Naive thymus-derived CD4-positive, alpha-beta T cell (primary cell): Measurements from ENCODE around the gene PLPP3. TPM values are rescaled to one million over a fixed set of nuclear protein-coding genes. Genes with fewer than 3 reads are reported as not detected.

Experiments
- ATAC-seq: fragments of 150-1000 bp; cut with Tn5 transposase; 2 replicates; pipeline ENCODE4 v1.10.0; 2021; ENCODE audit warnings: mild to moderate bottlenecking, moderate library complexity
- CTCF ChIA-PET: fragments of 350-600 bp; sonication (Branson Sonifier 250); formaldehyde crosslinking; loops from one replicate; lab custom pipeline; 2021; ENCODE audit warnings: antibody characterized with exemption; lab: Charles Lee
- POLR2A ChIA-PET: fragments of 350-600 bp; sonication (Branson Sonifier 250); formaldehyde crosslinking; loops from one replicate; lab custom pipeline; 2021; ENCODE audit warnings: antibody characterized with exemption, inconsistent platforms; lab: Charles Lee
- DNase-seq, 9 donors: peaks; one replicate each; pipeline versions ENCODE4 v3.0.0 to v3.0.0-alpha.2; 2020 to 2022; ENCODE audit warnings: mixed read lengths in 1 of 9
- H3K27ac ChIP-seq: one replicate; pipeline ENCODE4 v1.7.0; 2013; ENCODE audit warnings: mild to moderate bottlenecking, low read depth, low read length, moderate library complexity
- H3K27me3 ChIP-seq, 2 donors: one replicate each; pipeline ENCODE4 v1.7.0; 2013; ENCODE audit warnings: low read length in 2 of 2, mild to moderate bottlenecking in 2 of 2, moderate library complexity in 2 of 2; ENCODE audit not compliant: control insufficient read depth in 2 of 2, insufficient read depth in 2 of 2
- H3K36me3 ChIP-seq, 3 experiments: 1 replicate in 2 of 3; 2 replicates in 1 of 3; pipeline ENCODE4 v1.7.0; 2013; ENCODE audit warnings: low read length in 3 of 3, mild to moderate bottlenecking in 3 of 3, moderate library complexity in 1 of 3; ENCODE audit not compliant: insufficient read depth in 3 of 3, control insufficient read depth in 2 of 3
- H3K4me1 ChIP-seq, 2 donors: one replicate each; pipeline ENCODE4 v1.7.0; 2013; ENCODE audit warnings: low read length in 2 of 2, mild to moderate bottlenecking in 2 of 2, moderate library complexity in 1 of 2; ENCODE audit not compliant: control insufficient read depth in 2 of 2, insufficient read depth in 2 of 2
- H3K4me3 ChIP-seq: 2 replicates; pipeline ENCODE4 v1.7.0; 2013; ENCODE audit warnings: mild to moderate bottlenecking, low read length
- H3K9me3 ChIP-seq, 3 experiments: 1 replicate in 2 of 3; 2 replicates in 1 of 3; pipeline ENCODE4 v1.7.0; 2013; ENCODE audit warnings: low read length in 3 of 3; ENCODE audit not compliant: control insufficient read depth in 2 of 3
- H3K27ac Mint-ChIP-seq, 9 donors: one replicate each; pipeline ENCODE4 v1.8.0; 2020 to 2022; ENCODE audit warnings: mixed read lengths in 9 of 9, mild to moderate bottlenecking in 8 of 9, moderate library complexity in 5 of 9, inconsistent platforms in 2 of 9
- H3K27me3 Mint-ChIP-seq, 5 donors: one replicate each; pipeline ENCODE4 v1.8.0; 2021 to 2022; ENCODE audit warnings: mixed read lengths in 5 of 5, mild to moderate bottlenecking in 1 of 5
- H3K36me3 Mint-ChIP-seq, 5 donors: one replicate each; pipeline ENCODE4 v1.8.0; 2020 to 2022; ENCODE audit warnings: mixed read lengths in 5 of 5, mild to moderate bottlenecking in 3 of 5, inconsistent platforms in 1 of 5
- H3K4me1 Mint-ChIP-seq, 7 donors: one replicate each; pipeline ENCODE4 v1.8.0; 2020 to 2022; ENCODE audit warnings: mixed read lengths in 7 of 7, mild to moderate bottlenecking in 3 of 7, inconsistent platforms in 1 of 7
- H3K4me3 Mint-ChIP-seq, 10 donors: one replicate each; pipeline ENCODE4 v1.8.0; 2020 to 2022; ENCODE audit warnings: mild to moderate bottlenecking in 10 of 10, mixed read lengths in 10 of 10, moderate library complexity in 6 of 10, inconsistent platforms in 2 of 10
- H3K9me3 Mint-ChIP-seq, 11 donors: one replicate each; pipeline ENCODE4 v1.8.0; 2020 to 2022; ENCODE audit warnings: mixed read lengths in 11 of 11, mild to moderate bottlenecking in 4 of 11, inconsistent platforms in 1 of 11, moderate library complexity in 1 of 11
- intact Hi-C, 2 donors: fragments of 100-400 bp; cut with micrococcal nuclease; formaldehyde crosslinking; loops; one replicate each; pipeline ENCODE4 v1.15.1; 2023
- polyA plus RNA-seq, 2 donors: library from polyadenylated mRNA; unstranded; fragments of 300-500 nt; fragmentation: Illumina TruSeq; gene quantifications; one replicate each; pipeline ENCODE4 v1.2.3, GENCODE V29; 2021
- total RNA-seq, 6 experiments: library from RNA in 5 of 6; stranded (reverse) in 5 of 6; gene quantifications; 1 replicate in 5 of 6; 2 replicates in 1 of 6; pipeline ENCODE4 v1.2.3 and lab custom pipeline; 2021 to 2026

Gene PLPP3
- total and polyA plus RNA-seq, 7 experiments from 2014 or later: 0.16 to 0.30 TPM; not detected in 5

DNA sequence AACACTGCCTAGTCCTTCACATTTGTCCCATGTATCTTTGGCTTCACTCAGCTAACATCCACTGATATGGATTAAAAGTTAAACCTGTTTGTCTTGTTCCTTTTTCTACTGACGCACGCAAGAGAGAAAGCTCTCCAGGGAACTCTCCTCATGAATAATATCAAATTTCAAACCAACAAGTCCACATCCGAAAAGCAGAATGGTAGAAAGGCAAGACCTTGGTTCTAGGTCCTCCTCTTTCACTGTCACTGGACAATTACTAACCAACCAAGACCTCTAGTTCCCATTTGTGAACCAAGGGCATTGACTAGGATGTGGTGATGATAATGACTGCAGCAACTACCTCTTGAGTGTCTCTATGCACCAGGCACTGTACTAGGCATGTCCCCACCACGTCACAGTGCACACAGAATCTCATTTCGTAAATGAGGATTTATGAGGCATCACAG lies 8.4 kb downstream of the PLPP3 start:
- no peaks in the 10 kb centered on the region for H3K4me1 Mint-ChIP-seq
- CTCF ChIA-PET: no interaction called here
- POLR2A ChIA-PET: no interaction called here
- no peaks in the 10 kb centered on the region for H3K36me3 ChIP-seq
- no peak overlapping the region for H3K27ac ChIP-seq
- intact Hi-C loops: no loop called here
- peaks cover 2 to 20% (median 6%) of the 10 kb centered on the region in 5 donors for H3K27me3 Mint-ChIP-seq
- no peak overlapping the region for H3K4me3 ChIP-seq
- H3K9me3 Mint-ChIP-seq: peaks cover 0 to 1% (median 0%) of the 10 kb centered on the region in 11 donors
- H3K36me3 Mint-ChIP-seq: no peaks in the 10 kb centered on the region
- no peak overlapping the region for H3K4me3 Mint-ChIP-seq
- no peak for DNase-seq
- no peak for ATAC-seq
- no peaks in the 10 kb centered on the region for H3K9me3 ChIP-seq
- H3K27me3 ChIP-seq: no peaks in the 10 kb centered on the region
- H3K4me1 ChIP-seq: no peaks in the 10 kb centered on the region
- no peak overlapping the region for H3K27ac Mint-ChIP-seq

DNA sequence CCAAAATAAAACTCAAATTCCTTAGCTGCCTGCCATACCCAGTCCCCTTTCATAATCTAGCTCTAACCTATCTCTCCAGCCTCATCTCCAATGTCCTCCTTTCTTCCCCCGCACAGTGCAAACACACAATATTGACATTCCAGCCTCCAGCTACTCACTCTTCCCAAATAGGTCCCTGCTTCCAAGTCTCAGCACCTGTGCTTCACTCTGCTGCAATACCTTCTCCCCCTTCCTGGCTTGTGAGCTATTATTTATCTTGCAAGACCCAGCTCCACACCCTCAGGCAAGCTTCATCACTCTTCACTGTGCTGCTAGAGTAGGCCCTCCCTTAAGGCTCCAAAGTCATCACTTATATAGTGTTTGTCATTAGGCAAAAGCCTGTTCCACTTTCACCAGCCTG lies 9.7 kb downstream of the PLPP3 start:
- no peak overlapping the region for H3K4me3 ChIP-seq
- no peak for ATAC-seq
- intact Hi-C loops: no loop called here
- no peaks in the 10 kb centered on the region for H3K27me3 ChIP-seq
- no peak for DNase-seq
- H3K36me3 Mint-ChIP-seq: no peaks in the 10 kb centered on the region
- no peak overlapping the region for H3K4me3 Mint-ChIP-seq
- peaks cover 0 to 20% (median 6%) of the 10 kb centered on the region in 5 donors for H3K27me3 Mint-ChIP-seq
- no peak overlapping the region for H3K27ac Mint-ChIP-seq
- H3K9me3 Mint-ChIP-seq: peaks cover 0 to 1% (median 0%) of the 10 kb centered on the region in 11 donors
- no peaks in the 10 kb centered on the region for H3K9me3 ChIP-seq
- ChIA-PET POLR2A (no interaction called here), CTCF (no interaction called here)
- H3K36me3 ChIP-seq: no peaks in the 10 kb centered on the region
- H3K4me1 ChIP-seq: no peaks in the 10 kb centered on the region
- H3K27ac ChIP-seq: no peak overlapping the region
- no peaks in the 10 kb centered on the region for H3K4me1 Mint-ChIP-seq

DNA sequence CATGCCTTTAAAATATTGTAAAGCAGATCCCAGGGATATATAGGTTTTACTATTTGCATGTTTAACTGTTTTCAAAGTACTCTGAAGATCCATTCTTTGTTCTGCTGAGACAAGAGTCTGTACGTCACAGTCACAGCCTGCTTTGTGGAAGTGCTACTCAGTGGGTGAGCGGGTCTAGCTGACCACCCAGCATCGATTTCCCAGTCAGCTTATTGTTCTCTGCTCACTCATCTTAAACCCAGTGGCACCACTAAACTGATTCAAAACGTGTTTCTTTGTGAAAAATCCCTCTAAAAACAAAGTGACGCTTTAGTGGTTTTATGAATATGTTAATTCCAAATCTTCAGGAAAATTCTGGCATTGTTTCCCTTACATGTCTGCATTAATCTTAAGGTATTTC lies 12.4 kb downstream of the PLPP3 start:
- no peaks in the 10 kb centered on the region for H3K27me3 ChIP-seq
- no peak overlapping the region for H3K27ac Mint-ChIP-seq

DNA sequence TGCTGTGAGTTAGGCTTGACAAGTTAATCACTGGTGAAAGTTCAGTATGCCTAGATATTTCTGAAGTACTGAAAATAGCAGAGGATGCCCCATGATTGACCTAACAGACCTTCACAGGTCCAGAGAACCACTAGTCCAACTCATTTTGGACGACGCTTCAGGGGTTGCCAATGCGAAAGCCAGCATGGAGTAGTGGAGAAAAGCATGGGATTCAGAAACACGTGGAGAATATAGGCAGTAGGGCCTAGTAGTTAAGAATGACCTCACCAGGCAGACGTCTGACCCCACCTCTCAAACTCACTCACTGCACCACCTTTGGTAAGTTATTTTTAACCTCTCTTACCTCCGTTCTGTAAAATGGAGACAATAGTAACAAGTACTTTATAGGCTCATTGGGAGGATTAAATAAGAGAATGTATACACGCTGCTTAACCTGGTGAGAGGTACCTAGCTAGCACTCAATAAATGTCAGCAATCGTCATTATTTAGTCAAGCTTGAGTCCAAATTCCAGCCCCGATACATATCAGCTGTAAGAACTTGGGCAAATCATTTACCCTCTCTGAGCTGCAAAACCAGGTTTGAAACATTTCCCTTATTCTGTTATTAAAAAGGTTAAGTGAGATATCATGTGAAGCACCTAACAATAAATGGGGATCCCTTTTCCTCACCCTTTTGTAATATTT lies 13.2 kb downstream of the PLPP3 start:
- no peaks in the 10 kb centered on the region for H3K27me3 ChIP-seq
- POLR2A ChIA-PET: no interaction called here
- CTCF ChIA-PET: no interaction called here
- H3K27ac ChIP-seq: no peak overlapping the region
- Mint-ChIP-seq H3K27ac (no peak overlapping the region), H3K36me3 (no peaks in the 10 kb centered on the region), H3K4me1 (no peaks in the 10 kb centered on the region), H3K27me3 (peaks cover 3 to 9% (median 6%) of the 10 kb centered on the region in 5 donors), H3K9me3 (peaks cover 0 to 1% (median 0%) of the 10 kb centered on the region in 11 donors), H3K4me3 (no peak overlapping the region)
- H3K4me3 ChIP-seq: no peak overlapping the region
- H3K36me3 ChIP-seq: no peaks in the 10 kb centered on the region
- no peak for ATAC-seq
- no peaks in the 10 kb centered on the region for H3K4me1 ChIP-seq
- no peak for DNase-seq
- intact Hi-C loops: no loop called here
- H3K9me3 ChIP-seq: no peaks in the 10 kb centered on the region

More for the DNA sequence above, 12.4 kb downstream of the PLPP3 start:
- Mint-ChIP-seq H3K9me3 (peaks cover 0 to 1% (median 0%) of the 10 kb centered on the region in 11 donors), H3K4me1 (no peaks in the 10 kb centered on the region), H3K4me3 (no peak overlapping the region), H3K36me3 (no peaks in the 10 kb centered on the region), H3K27me3 (peaks cover 3 to 9% (median 5%) of the 10 kb centered on the region in 5 donors)
- H3K4me3 ChIP-seq: no peak overlapping the region
- no peaks in the 10 kb centered on the region for H3K4me1 ChIP-seq
- DNase-seq (no peak), ATAC-seq (no peak)
- no peaks in the 10 kb centered on the region for H3K36me3 ChIP-seq
- no peak overlapping the region for H3K27ac ChIP-seq
- H3K9me3 ChIP-seq: no peaks in the 10 kb centered on the region
- CTCF ChIA-PET: no interaction called here
- intact Hi-C loops: no loop called here
- POLR2A ChIA-PET: no interaction called here

DNA sequence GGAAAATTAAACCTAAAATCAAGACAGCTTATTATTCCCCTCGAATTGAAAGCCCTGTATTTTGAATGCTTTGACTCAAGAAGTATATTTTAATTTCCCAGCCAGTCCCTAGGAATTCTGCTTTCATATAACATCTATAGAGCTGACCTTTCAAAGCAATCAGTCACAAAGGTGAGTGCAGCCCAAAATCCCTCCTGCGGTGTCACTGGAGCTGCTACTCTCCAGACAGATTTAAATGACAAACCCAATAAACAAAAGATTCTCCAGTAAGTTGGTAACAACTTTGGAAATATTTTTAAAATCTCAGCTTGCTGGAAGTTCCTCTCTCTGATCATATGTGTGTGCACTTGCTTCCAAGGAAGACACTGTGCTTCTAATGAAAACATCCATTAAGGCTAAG lies 14.7 kb downstream of the PLPP3 start:
- DNase-seq (no peak), ATAC-seq (no peak)
- intact Hi-C loops: no loop called here
- H3K27ac ChIP-seq: no peak overlapping the region
- no peaks in the 10 kb centered on the region for H3K36me3 Mint-ChIP-seq
- no peak overlapping the region for H3K4me3 Mint-ChIP-seq
- H3K4me3 ChIP-seq: no peak overlapping the region
- peaks cover 0 to 3% (median 0%) of the 10 kb centered on the region in 11 donors for H3K9me3 Mint-ChIP-seq
- H3K9me3 ChIP-seq: no peaks in the 10 kb centered on the region
- H3K27ac Mint-ChIP-seq: no peak overlapping the region
- ChIA-PET CTCF (no interaction called here), POLR2A (interaction anchor here (0.6 kb wide), 1 partner anchor 1456 kb away, joined by 5 read pairs; no protein-coding TSS in a partner anchor)
- H3K4me1 ChIP-seq: no peaks in the 10 kb centered on the region
- no peaks in the 10 kb centered on the region for H3K27me3 ChIP-seq
- H3K27me3 Mint-ChIP-seq: peaks cover 3 to 9% (median 5%) of the 10 kb centered on the region in 5 donors
- H3K4me1 Mint-ChIP-seq: no peaks in the 10 kb centered on the region
- no peaks in the 10 kb centered on the region for H3K36me3 ChIP-seq

DNA sequence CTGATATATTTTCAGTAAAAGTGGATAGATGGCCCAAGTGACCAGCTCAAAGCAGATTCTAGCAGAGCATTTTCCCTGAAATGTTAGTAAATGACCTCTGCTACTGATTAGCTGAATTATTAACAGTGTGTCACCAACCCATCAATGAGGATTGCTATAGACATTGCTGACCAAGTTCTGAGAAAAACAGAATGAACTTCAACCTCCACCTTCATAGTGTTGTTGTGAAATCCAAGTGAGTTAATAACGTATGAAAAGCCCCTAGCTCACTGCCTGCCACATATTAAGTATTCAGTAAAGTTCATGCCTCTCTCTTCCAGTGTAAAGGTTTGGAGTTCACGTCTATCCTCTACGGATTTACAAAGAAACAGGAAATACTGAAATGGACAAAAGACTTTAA lies 15.8 kb downstream of the PLPP3 start:
- peaks cover 0 to 9% (median 5%) of the 10 kb centered on the region in 5 donors for H3K27me3 Mint-ChIP-seq
- POLR2A ChIA-PET: no interaction called here
- H3K4me3 ChIP-seq: no peak overlapping the region
- no peaks in the 10 kb centered on the region for H3K4me1 ChIP-seq
- ATAC-seq (no peak), DNase-seq (no peak)
- H3K4me1 Mint-ChIP-seq: no peaks in the 10 kb centered on the region
- no peak overlapping the region for H3K4me3 Mint-ChIP-seq
- H3K36me3 Mint-ChIP-seq: no peaks in the 10 kb centered on the region
- no peaks in the 10 kb centered on the region for H3K27me3 ChIP-seq
- intact Hi-C loops: no loop called here
- CTCF ChIA-PET: no interaction called here
- peaks cover 0 to 4% (median 0%) of the 10 kb centered on the region in 11 donors for H3K9me3 Mint-ChIP-seq
- no peak overlapping the region for H3K27ac Mint-ChIP-seq
- no peaks in the 10 kb centered on the region for H3K36me3 ChIP-seq
- no peak overlapping the region for H3K27ac ChIP-seq
- H3K9me3 ChIP-seq: no peaks in the 10 kb centered on the region

DNA sequence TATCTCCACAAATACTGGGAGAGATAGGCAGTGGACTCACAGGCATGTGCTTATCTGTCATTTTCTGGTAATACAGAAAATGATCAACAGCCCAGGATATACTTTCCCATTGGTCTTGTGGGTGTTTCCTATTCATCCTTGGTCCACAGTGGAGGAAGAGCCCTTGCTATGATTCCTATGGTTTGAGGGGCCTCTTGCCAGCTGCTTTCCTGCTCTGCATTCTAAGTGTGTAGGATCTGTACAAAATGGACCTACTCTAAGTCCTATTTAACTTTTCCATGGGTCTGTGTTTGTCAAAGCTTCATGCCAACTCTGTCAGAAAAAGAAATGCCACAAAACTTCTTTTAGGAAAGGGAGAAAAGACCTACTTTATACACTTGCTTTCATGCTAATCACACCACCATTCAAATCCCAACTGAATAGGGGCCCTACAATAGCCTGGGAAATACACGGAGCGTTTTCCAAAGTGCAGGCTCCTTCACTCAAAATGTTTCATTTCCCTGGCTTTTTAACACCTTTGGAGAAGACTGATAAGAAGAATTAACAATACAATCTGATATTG lies 16.4 kb downstream of the PLPP3 start:
- POLR2A ChIA-PET: no interaction called here
- H3K27me3 ChIP-seq: no peaks in the 10 kb centered on the region
- no peaks in the 10 kb centered on the region for H3K4me1 ChIP-seq
- no peaks in the 10 kb centered on the region for H3K36me3 ChIP-seq
- intact Hi-C loops: no loop called here
- no peaks in the 10 kb centered on the region for H3K9me3 ChIP-seq
- no peak overlapping the region for H3K4me3 ChIP-seq
- no peaks in the 10 kb centered on the region for H3K4me1 Mint-ChIP-seq
- H3K27ac Mint-ChIP-seq: no peak overlapping the region
- CTCF ChIA-PET: no interaction called here
- H3K27me3 Mint-ChIP-seq: peaks cover 0 to 8% (median 6%) of the 10 kb centered on the region in 5 donors
- no peaks in the 10 kb centered on the region for H3K36me3 Mint-ChIP-seq
- H3K4me3 Mint-ChIP-seq: no peak overlapping the region
- peaks cover 0 to 4% (median 0%) of the 10 kb centered on the region in 11 donors for H3K9me3 Mint-ChIP-seq
- DNase-seq (no peak), ATAC-seq (no peak)
- no peak overlapping the region for H3K27ac ChIP-seq
